ENCODE measurements around the gene UNC5C. TPM values are rescaled to one million over a fixed set of nuclear protein-coding genes. Genes with fewer than 3 reads are reported as not detected.
A peak's percentile ranks its signal among the peaks of the same experiment; 100 is the strongest.

The UNC5C gene
- total RNA-seq, 1 experiment from 2014 or later = not detected

GRCh38 chr4:95522682-95523530, 25.9 kb downstream of the UNC5C start:
- no peak for DNase-seq (ENCODE audit: low spot score)

GRCh38 chr4:95517576-95518345, 31.0 kb downstream of the UNC5C start:
- DNase-seq (ENCODE audit: low spot score) = no peak

- no peak for DNase-seq (ENCODE audit: low spot score)
Measured at GRCh38 chr4:95516528-95517017, 32.2 kb downstream of the UNC5C start.

- DNase-seq (ENCODE audit: low spot score) = no peak
Measured at GRCh38 chr4:95515589-95515988, 33.2 kb downstream of the UNC5C start.

GRCh38 chr4:95513022-95513421, 35.8 kb downstream of the UNC5C start:
- no peak for DNase-seq (ENCODE audit: low spot score)

- no peak for DNase-seq (ENCODE audit: low spot score)
Measured at GRCh38 chr4:95511477-95511876, 37.3 kb downstream of the UNC5C start.

- DNase-seq (ENCODE audit: low spot score) = no peak
Measured at GRCh38 chr4:95510877-95511276, 37.9 kb downstream of the UNC5C start.

GRCh38 chr4:95510145-95510544, 38.6 kb downstream of the UNC5C start:
- peak; percentile 37 for DNase-seq (ENCODE audit: low spot score)

GRCh38 chr4:95508421-95508820, 40.4 kb downstream of the UNC5C start:
- DNase-seq (ENCODE audit: low spot score) = no peak

GRCh38 chr4:95507561-95507960, 41.2 kb downstream of the UNC5C start:
- no peak for DNase-seq (ENCODE audit: low spot score)

- DNase-seq (ENCODE audit: low spot score) = no peak
Measured at GRCh38 chr4:95507147-95507546, 41.6 kb downstream of the UNC5C start.

- no peak for DNase-seq (ENCODE audit: low spot score)
Measured at GRCh38 chr4:95506264-95506663, 42.5 kb downstream of the UNC5C start.

- DNase-seq (ENCODE audit: low spot score) = no peak
Measured at GRCh38 chr4:95505799-95506198, 43.0 kb downstream of the UNC5C start.

- no peak for DNase-seq (ENCODE audit: low spot score)
Measured at GRCh38 chr4:95505151-95505550, 43.6 kb downstream of the UNC5C start.

GRCh38 chr4:95504501-95504900, 44.3 kb downstream of the UNC5C start:
- DNase-seq (ENCODE audit: low spot score) = no peak

GRCh38 chr4:95500361-95500760, 48.4 kb downstream of the UNC5C start:
- DNase-seq (ENCODE audit: low spot score) = no peak

GRCh38 chr4:95499291-95499696, 49.5 kb downstream of the UNC5C start:
- DNase-seq (ENCODE audit: low spot score) = no peak

- DNase-seq (ENCODE audit: low spot score) = no peak
Measured at GRCh38 chr4:95494186-95494585, 54.6 kb downstream of the UNC5C start.

- DNase-seq (ENCODE audit: low spot score) = no peak
Measured at GRCh38 chr4:95478679-95479078, 70.1 kb downstream of the UNC5C start.

GRCh38 chr4:95476121-95476520, 72.7 kb downstream of the UNC5C start:
- DNase-seq (ENCODE audit: low spot score) = no peak

- DNase-seq (ENCODE audit: low spot score) = no peak
Measured at GRCh38 chr4:95472534-95472933, 76.2 kb downstream of the UNC5C start.

GRCh38 chr4:95470622-95471021, 78.2 kb downstream of the UNC5C start:
- no peak for DNase-seq (ENCODE audit: low spot score)

GRCh38 chr4:95469617-95470016, 79.2 kb downstream of the UNC5C start:
- DNase-seq (ENCODE audit: low spot score) = no peak

Measured in HT-29 (cell line).